Activated B cell treated with CpG ODN at 0.5 μM for 24 hours (primary cell): ENCODE results near the gene RASGRF2. TPM values are rescaled to one million over a fixed set of nuclear protein-coding genes. Genes with fewer than 3 reads are reported as not detected.
"Not testable (repeated sequence)": the region's sequence is repeated elsewhere in the genome, so short reads cannot be mapped to it uniquely, and the experiment has no call there.

Source experiments
- ATAC-seq: fragments of 200-7000 bp; cut with Tn5 transposase; one replicate; pipeline ENCODE4 v1.10.0; 2021; ENCODE audit warnings: low read depth, mild to moderate bottlenecking, moderate library complexity
- CTCF ChIA-PET: fragments of 350-600 bp; sonication (Branson Sonifier 250); formaldehyde crosslinking; loops from one replicate; lab custom pipeline; 2021; ENCODE audit warnings: antibody characterized with exemption; lab: Charles Lee
- POLR2A ChIA-PET: fragments of 350-600 bp; sonication (Branson Sonifier 250); formaldehyde crosslinking; loops from one replicate; lab custom pipeline; 2021; ENCODE audit warnings: antibody characterized with exemption; lab: Charles Lee
- DNase-seq: peaks from one replicate; pipeline ENCODE4 v3.0.0; 2022
- H3K27ac Mint-ChIP-seq: one replicate; pipeline ENCODE4 v1.8.0; 2020; ENCODE audit warnings: mixed read lengths
- H3K27me3 Mint-ChIP-seq: one replicate; pipeline ENCODE4 v1.8.0; 2021; ENCODE audit warnings: mixed read lengths
- H3K36me3 Mint-ChIP-seq: one replicate; pipeline ENCODE4 v1.8.0; 2021; ENCODE audit warnings: low read depth, mixed read lengths
- H3K4me1 Mint-ChIP-seq: one replicate; pipeline ENCODE4 v1.8.0; 2021; ENCODE audit warnings: mixed read lengths
- H3K4me3 Mint-ChIP-seq: one replicate; pipeline ENCODE4 v1.8.0; 2020; ENCODE audit warnings: mild to moderate bottlenecking, mixed read lengths
- H3K9me3 Mint-ChIP-seq: one replicate; pipeline ENCODE4 v1.8.0; 2020; ENCODE audit warnings: mixed read lengths
- CTCF ChIP-seq: fragments of 200-600 bp; IDR thresholded peaks from one replicate; pipeline ENCODE4 v1.8.0; 2022; ENCODE audit warnings: antibody characterized with exemption, mild to moderate bottlenecking
- intact Hi-C: fragments of 100-400 bp; cut with micrococcal nuclease; formaldehyde crosslinking; loops from one replicate; pipeline ENCODE4 v1.15.1; 2024
- total RNA-seq: library from RNA; stranded (reverse); gene quantifications from 2 replicates; pipeline ENCODE4 v1.2.3, GENCODE V29; 2022

RASGRF2 gene
- total RNA-seq, 1 donor from 2014 or later: 0.64 TPM

- no peak overlapping the region for H3K27ac Mint-ChIP-seq
- TF ChIP-seq CTCF: no peak
- ATAC-seq: no peak
- H3K4me1 Mint-ChIP-seq: peaks cover 4% of the 10 kb centered on the region
- intact Hi-C loops: no loop called here
- H3K36me3 Mint-ChIP-seq: no peaks in the 10 kb centered on the region
- ChIA-PET CTCF (no interaction called here), POLR2A (no interaction called here)
- no peak overlapping the region for H3K4me3 Mint-ChIP-seq
- peaks cover 11% of the 10 kb centered on the region for H3K27me3 Mint-ChIP-seq
- DNase-seq: no peak
- H3K9me3 Mint-ChIP-seq: peaks cover 2% of the 10 kb centered on the region
Measured at GRCh38 chr5:81052325-81052724, 92.2 kb downstream of the RASGRF2 start.

GRCh38 chr5:81053282-81053681 is 93.1 kb downstream of the RASGRF2 start:
- H3K36me3 Mint-ChIP-seq, intact Hi-C loops, H3K4me1 Mint-ChIP-seq, CTCF ChIA-PET, H3K9me3 Mint-ChIP-seq, DNase-seq, H3K4me3 Mint-ChIP-seq, POLR2A ChIA-PET, H3K27ac Mint-ChIP-seq, ATAC-seq: not testable (repeated sequence)
- peaks cover 11% of the 10 kb centered on the region for H3K27me3 Mint-ChIP-seq

GRCh38 chr5:81058121-81058520 is 98.0 kb downstream of the RASGRF2 start:
- ChIA-PET CTCF (no interaction called here), POLR2A (no interaction called here)
- Mint-ChIP-seq H3K9me3 (no peaks in the 10 kb centered on the region), H3K27me3 (no peaks in the 10 kb centered on the region), H3K27ac (no peak overlapping the region), H3K4me3 (no peak overlapping the region), H3K36me3 (no peaks in the 10 kb centered on the region), H3K4me1 (no peaks in the 10 kb centered on the region)
- intact Hi-C loops: no loop called here
- ATAC-seq: no peak
- DNase-seq: no peak
- TF ChIP-seq CTCF: no peak

GRCh38 chr5:81065492-81065891 is 105.3 kb downstream of the RASGRF2 start:
- DNase-seq (no peak), ATAC-seq (no peak)
- ChIA-PET CTCF (no interaction called here), POLR2A (no interaction called here)
- H3K9me3 Mint-ChIP-seq: no peaks in the 10 kb centered on the region
- peaks cover 19% of the 10 kb centered on the region for H3K27me3 Mint-ChIP-seq
- H3K36me3 Mint-ChIP-seq: no peaks in the 10 kb centered on the region
- H3K4me1 Mint-ChIP-seq: no peaks in the 10 kb centered on the region
- no peak overlapping the region for H3K4me3 Mint-ChIP-seq
- intact Hi-C loops: no loop called here
- TF ChIP-seq CTCF: no peak
- no peak overlapping the region for H3K27ac Mint-ChIP-seq

- no peaks in the 10 kb centered on the region for H3K36me3 Mint-ChIP-seq
- no peak overlapping the region for H3K27ac Mint-ChIP-seq
- POLR2A ChIA-PET: no interaction called here
- CTCF ChIA-PET: no interaction called here
- intact Hi-C loops: no loop called here
- peaks cover 19% of the 10 kb centered on the region for H3K27me3 Mint-ChIP-seq
- TF ChIP-seq CTCF: no peak
- no peak overlapping the region for H3K4me3 Mint-ChIP-seq
- no peaks in the 10 kb centered on the region for H3K4me1 Mint-ChIP-seq
- DNase-seq: no peak
- H3K9me3 Mint-ChIP-seq: no peaks in the 10 kb centered on the region
- no peak for ATAC-seq
Measured at GRCh38 chr5:81066102-81066501, 105.9 kb downstream of the RASGRF2 start.

- Mint-ChIP-seq H3K4me1 (no peaks in the 10 kb centered on the region), H3K27ac (no peak overlapping the region), H3K4me3 (no peak overlapping the region), H3K9me3 (no peaks in the 10 kb centered on the region), H3K27me3 (peaks cover 19% of the 10 kb centered on the region), H3K36me3 (no peaks in the 10 kb centered on the region)
- no peak for TF ChIP-seq CTCF
- ATAC-seq (no peak), DNase-seq (no peak)
- CTCF ChIA-PET: no interaction called here
- intact Hi-C loops: no loop called here
- POLR2A ChIA-PET: no interaction called here
Measured at GRCh38 chr5:81067406-81067805, 107.2 kb downstream of the RASGRF2 start.
